IPS DF 4.7 (cell line): Measurements from ENCODE around the gene TNN.

Source experiments
- DNase-seq: peaks from one replicate; pipeline ENCODE4 v3.0.0-alpha.2; 2013; ENCODE audit warnings: low spot score; ENCODE audit errors: extremely low read depth

Gene TNN

DNA sequence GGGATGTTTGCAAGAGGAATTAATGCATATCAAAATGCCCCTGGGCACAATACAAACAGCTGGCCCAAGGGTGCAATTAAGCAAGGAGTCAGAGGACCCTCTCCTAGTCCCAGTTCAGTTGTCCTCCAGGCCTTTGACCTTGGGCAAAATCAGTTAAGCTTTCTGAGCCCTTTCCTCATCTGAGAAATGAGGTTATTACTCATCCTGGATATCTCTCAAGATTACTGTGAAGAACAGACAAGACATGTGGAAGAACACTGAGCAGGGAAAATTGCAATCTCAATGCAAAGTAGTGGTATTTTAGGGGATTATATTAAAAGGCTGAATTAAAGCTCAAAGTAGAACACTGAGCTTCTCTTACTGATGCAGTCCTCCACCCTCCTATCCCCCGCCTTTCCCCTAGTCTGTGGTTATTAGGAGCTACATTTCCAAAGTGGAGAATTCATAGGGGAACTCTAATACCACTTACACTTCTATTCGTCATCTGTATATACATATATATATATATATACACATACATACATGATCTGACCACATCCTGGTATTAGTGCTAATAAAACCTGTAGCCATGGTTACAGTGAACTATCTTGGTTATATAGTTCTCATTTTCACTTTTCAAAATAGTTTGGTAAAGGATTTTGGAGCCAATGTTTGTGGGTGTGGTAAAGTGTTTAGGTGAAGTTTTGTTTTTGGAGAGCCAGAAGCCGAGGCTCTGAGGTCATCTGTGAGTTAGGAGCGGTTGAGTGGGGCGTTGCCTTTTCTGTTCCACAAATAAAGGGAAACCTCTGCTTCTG lies 106.9 kb downstream of the TNN start:
- no peak for DNase-seq

GRCh38 chr1:175176246-175176645 lies 108.6 kb downstream of the TNN start:
- no peak for DNase-seq

DNA sequence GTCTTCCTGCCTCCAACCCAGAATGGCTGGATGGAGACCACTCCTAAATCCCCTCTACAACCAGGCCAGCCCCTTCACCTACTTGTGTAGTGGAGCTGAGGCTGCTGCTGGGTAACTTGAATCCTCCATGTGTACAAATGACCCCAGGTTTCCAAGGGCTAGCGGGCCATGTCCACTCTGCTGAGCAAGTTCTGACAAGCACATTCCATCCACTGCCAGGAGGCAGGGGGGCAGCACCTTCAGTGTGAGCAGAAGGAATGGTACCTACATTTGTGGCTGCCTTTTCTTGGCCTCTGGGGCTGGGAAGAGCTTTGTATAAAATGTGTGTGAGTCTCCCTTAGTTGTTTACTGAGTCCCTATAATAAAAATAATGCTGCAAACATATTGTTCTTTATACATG lies 110.4 kb downstream of the TNN start:
- no peak for DNase-seq

DNA sequence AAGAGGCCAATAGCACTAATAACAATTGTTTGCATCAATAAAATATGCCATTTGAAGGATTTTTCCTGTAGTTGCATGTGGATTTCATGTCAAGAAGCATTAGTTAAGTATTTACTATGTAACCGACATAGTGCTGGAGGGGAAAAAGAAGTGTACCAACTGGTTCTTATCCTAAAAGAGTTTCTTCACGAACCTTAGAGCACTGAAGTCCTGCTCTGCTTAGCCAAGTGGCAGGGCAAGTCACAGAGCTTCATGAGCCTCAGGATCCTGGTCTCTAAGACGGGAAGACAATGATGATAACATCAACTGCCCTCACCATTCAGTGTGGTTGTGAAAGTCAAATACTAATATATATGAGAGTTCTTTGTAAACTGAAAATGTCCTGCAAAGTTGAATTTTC lies 110.8 kb downstream of the TNN start:
- DNase-seq, result no peak

GRCh38 chr1:175179837-175180590 lies 112.4 kb downstream of the TNN start:
- no peak for DNase-seq

DNA sequence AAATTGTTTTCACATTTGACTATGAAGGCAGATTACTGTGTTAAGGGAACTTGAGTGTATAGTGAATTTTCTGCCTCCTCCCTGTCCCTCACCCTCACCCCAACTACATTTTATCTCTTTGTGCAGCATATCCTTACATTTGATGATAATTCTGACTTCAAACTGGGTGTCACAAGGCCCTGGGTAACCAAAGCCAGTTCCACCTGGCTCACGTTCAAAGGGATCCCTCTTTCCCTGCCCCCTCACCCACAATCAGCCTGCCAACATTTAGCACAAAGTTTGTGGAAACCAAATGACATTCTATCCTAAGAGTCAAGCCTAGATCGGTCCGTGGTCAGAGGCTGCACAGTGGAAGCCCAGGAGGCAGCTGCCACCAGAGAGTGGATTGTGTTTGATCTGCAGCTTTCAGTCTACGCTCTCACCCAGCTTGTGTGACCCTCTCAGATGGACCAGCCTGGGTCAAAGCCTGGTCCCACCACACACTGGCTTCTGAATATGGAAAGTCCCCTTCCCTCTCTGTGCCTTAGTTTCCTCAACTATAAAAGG lies 114.6 kb downstream of the TNN start:
- DNase-seq, result no peak

DNA sequence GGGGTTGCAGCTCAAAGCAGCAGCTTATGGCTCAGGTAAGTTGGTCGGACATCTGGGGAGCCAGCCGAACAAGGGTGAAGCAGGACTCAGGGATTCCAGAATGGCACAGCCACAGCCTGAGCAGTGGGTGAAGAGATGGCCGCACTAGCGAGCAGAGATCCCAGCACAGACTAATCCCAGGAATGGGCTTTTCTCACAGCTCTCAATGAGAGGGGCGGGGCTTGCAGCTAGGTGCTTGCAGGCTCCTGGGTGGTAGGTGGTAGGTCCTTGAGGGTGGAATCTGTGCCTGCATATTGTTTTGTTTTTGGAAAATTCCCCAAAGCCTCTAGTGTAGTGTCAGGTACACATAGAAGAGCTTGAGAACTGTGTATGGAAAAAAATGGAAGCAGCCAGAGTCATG lies 116.0 kb downstream of the TNN start:
- no peak for DNase-seq

DNA sequence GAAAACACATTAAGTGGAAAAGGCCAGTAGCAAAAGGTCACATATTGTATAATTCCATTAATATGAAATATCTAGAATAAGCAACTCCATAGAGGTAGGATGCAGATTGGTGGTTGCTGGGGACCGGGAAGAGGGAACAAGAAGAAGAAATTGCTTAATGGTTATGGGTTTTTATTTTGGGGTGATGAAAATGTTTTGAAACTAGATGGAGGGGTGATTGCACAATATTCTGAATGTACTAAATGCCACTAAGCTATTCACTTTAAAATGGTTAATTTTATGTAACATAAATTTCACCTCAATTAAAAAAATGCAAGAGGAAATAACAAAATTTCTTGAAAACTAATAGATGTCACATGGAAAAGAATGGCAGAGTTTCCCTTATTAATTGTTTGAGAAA lies 118.3 kb downstream of the TNN start:
- DNase-seq, result no peak

- no peak for DNase-seq
These were observed 119.0 kb downstream of the TNN start for GRCh38 chr1:175186433-175187160.

- no peak for DNase-seq
These were observed 121.3 kb downstream of the TNN start for GRCh38 chr1:175188936-175189335.

DNA sequence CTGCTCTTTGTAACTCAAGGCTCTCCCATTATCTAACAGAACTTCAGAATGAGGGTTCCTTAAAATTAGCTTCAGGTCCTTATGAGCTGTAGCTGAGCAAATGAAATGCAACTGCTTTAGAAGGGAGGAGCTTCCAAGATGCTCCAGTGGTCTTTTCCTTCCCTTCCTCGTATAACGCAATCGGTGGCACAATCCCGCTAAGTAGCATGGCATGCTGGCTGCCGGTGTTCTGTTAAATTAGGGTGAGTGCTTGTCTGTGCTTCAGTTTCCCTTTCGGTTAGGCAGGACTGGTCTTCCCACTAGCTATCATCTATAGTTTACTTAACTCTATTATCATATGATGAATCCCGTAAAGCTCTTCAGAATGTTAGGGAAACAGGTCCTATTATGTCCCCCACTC lies 124.0 kb downstream of the TNN start:
- DNase-seq, result no peak

DNA sequence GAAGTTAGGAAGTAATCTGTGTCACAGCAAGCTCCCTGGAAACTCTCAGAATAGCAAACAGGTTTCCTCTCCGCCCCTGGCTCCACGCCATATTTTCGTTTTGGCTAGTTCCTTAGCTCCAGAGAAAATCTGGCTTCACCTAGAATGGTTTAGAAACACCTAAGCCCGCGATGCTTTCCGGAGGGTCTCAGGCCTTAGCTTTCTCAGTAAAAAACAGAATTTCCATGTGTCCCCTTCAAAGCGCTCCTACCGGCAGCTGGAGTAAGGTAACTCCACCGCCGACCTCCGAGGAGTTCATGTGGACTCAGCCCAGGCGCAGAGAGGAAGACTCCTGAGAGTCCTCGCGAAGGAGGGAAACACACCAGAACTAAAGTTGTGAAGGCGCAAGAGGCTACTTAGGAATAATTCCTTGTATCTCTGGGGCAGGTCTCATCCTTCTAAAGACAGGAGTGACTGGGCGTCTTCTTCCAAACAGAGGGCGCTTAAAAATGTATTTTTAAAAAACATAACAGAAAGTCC lies 124.5 kb downstream of the TNN start:
- no peak for DNase-seq

DNA sequence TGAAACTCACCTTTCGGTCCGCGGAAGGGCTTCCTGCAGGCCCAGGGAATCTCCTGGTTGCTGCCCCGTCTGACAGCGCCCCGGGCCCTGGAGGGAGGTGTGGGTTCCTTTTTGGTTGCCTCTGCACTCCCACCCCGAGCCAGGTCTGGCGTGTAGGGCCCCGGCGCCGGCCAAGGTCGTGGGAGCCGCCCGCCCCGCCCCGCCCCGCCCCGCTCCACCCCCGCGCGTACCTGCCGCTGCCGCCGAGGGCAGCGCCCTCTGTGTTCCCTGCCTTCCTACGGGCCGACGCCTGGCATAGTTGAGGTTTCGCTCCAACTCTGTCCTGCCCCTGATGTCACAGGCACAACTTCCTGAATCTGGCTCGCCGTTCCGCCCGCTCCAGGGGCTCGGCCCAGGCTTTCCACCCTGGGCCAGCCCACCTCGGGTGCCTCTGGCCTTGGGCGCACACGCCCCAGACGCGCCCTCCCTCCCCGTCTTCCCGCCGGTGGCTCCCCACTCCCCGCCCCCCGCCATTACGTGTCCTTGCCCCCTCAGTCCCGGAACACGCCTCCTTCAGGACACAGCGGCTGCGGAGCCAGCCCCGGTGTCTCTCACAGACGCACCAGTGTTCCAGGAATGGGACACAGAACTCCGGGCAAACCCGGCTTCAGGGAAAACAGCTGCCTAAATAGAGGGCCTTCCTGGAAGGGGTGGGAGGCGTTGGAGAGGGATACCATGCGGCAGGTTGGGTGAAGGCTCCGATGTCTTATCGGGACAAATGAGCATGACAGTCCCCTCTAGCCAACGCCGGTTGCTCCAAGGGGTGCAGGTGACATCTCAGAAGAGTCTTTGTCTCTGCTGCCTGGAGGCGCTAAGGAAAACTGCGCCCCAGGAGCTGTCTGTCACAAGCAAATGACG lies 125.2 kb downstream of the TNN start, which contains the start of gene KIAA0040:
KIAA0040 (minus strand) TSS at position 147 of the 897 bp plus-strand sequence. CDS start 31,763 bp downstream, outside the sequence.
- no peak for DNase-seq

- no peak for DNase-seq
These were observed 125.9 kb downstream of the TNN start for GRCh38 chr1:175193527-175193910.

GRCh38 chr1:175195281-175195680 lies 127.6 kb downstream of the TNN start:
- DNase-seq, result no peak

DNA sequence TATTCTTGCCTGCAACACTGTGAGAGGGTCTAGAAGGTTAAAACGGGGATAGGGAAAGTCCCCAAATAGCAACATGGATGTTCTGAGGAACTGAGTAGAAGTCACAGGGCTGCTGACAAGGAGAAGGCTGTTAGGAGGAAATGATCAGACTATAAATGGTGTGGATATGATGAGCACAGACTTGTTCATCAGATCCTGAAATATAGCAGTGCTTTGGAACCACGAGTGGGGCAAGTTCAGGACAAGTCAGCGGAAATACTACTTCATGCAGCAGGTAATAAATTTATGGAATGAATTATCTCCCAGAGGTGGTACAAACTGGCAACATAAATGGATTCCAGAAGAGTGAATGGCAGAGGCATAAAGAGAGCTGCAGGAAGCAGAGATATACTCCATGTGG lies 128.2 kb downstream of the TNN start:
- no peak for DNase-seq

GRCh38 chr1:175197531-175197930 lies 129.9 kb downstream of the TNN start:
- DNase-seq, result no peak
